OCI-LY7 (cell line): ENCODE results near the gene TMEM127.
A peak's percentile ranks its signal among the peaks of the same experiment; 100 is the strongest.

Experiments
- CTCF ChIP-seq: fragments of 200-600 bp; sonication (generic); conservative IDR thresholded peaks from 2 replicates; pipeline ENCODE4 v1.5.1; 2014; ENCODE audit warnings: mild to moderate bottlenecking, antibody characterized with exemption, low read length, moderate library complexity, mixed read lengths
- EZH2phosphoT487 ChIP-seq: fragments of 200-600 bp; sonication (generic); IDR thresholded peaks from 2 replicates; pipeline ENCODE4 v1.6.1; 2018; ENCODE audit warnings: low read depth, borderline replicate concordance, mild to moderate bottlenecking, mixed run types, antibody characterized with exemption, low read length, moderate library complexity, mixed read lengths

DNA sequence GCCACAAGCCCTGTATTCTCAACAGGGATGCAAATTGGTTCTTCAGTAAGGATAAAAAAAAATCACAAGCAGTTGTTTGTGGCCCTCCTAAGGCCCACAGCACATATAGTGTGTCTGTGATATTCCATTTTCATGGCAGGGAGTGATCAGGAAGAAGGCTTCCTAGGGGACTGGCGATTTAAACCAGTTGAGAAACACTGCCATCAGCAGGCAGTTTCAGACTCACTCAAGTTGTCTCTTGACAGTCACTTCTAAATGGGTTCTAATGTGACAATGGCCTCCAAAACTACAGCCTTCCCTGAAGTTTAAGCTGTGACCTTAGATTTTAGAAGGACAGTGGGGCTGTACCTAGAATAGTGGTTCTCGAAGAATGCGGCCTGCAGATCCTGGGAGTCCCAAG lies 6.2 kb upstream of the TMEM127 start:
- peak; percentile 31; the same call in 1 of the 2 replicates for TF ChIP-seq CTCF
- TF ChIP-seq EZH2phosphoT487 = no peak
